ENCODE measurements around the gene TGFA. TPM values are rescaled to one million over a fixed set of nuclear protein-coding genes. Genes with fewer than 3 reads are reported as not detected.

Gene TGFA
- total RNA-seq, 2 experiments from 2014 or later, result not detected

DNA sequence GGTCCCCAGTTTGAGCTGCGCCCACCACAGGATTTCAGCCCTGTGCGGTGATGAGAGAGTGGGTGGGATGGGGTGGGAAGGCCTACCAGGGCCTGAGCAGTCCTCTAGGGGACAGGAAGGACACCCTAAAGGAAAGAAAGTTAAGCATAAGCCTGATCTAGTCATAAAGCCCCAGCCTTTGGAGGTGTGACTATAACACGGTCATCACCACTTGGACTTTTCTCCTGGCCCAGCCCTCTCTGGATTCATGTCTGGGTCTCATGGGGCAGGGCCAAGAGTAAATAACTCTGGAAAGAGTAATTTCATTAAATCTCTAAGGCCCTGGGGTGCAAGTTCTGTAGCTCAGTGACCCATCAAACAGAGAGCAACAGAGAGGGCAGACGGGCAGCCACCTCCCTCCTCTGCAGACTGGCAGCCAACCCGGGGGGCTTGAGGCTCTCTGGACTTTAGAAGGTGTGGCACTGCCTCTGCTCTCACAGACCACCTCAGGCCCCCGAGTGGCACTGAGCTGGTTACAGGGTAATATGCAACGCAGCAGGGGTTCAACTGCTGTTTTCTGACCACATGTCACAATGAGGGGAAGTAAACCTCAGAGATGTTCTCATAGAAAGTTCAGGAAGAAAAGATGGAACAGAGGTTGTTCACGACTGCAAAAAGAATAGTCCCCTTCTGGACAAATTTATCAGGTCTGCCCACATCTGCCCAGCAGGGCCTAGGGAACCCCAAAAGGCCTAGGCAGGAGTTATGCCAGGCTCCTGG is 41.5 kb downstream of the TGFA start:
- Mint-ChIP-seq H3K36me3 (no peaks in the 10 kb centered on the region), H3K27me3 (no peaks in the 10 kb centered on the region), H3K9me3 (ENCODE audit: low read depth) (no peaks in the 10 kb centered on the region), H3K4me1 (peaks cover 10% of the 10 kb centered on the region), H3K27ac (no peak overlapping the region), H3K4me3 (no peak overlapping the region)
- DNase-seq, result peak; percentile 5
- ATAC-seq, result no peak
- CTCF ChIA-PET, result no interaction called here

DNA sequence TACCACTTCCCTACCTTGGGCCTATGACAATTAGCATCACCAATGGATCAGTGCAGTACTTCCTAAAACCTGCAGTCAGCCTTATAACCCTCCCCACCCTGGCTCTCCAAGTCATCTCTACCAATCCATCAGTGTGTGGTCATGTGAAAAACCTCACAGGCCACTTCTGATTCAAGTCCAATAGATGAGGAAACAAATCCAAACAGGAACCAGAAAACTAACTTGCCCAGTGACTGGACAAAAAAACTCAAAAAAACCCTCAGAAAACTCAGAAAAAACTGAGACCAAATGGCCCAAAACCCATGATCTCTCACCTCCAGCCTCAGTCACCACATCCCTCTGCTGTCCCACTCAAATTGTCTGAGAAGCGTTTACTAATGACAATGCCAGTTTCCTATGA is 43.3 kb downstream of the TGFA start:
- no peaks in the 10 kb centered on the region for H3K36me3 Mint-ChIP-seq
- H3K4me3 Mint-ChIP-seq, result no peak overlapping the region
- H3K4me1 Mint-ChIP-seq, result no peaks in the 10 kb centered on the region
- H3K27me3 Mint-ChIP-seq, result no peaks in the 10 kb centered on the region
- H3K9me3 Mint-ChIP-seq (ENCODE audit: low read depth), result no peaks in the 10 kb centered on the region
- H3K27ac Mint-ChIP-seq, result no peak overlapping the region
- CTCF ChIA-PET, result no interaction called here
- no peak for ATAC-seq
- no peak for DNase-seq

DNA sequence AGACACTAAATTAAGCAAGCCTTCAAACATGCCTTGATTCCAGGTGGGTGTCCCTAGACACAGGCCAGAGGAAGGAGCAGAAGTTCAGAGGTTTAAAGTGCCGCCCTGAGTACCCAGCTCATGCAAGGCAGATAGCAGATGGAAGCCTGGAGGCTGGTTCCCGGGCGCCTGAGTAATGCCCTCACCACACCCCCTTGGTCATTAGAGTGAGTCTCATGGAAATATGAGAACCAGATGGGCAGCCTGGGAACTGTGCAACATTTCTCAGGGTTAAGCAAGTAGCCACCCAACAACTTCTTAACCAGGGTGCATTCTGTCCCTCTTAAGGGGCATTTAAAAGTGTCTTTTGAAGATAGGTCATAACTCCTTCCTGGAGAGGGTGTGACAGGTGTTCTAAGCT is 44.1 kb downstream of the TGFA start:
- Mint-ChIP-seq H3K27me3 (no peaks in the 10 kb centered on the region), H3K36me3 (no peaks in the 10 kb centered on the region), H3K4me3 (no peak overlapping the region), H3K27ac (no peak overlapping the region), H3K9me3 (ENCODE audit: low read depth) (no peaks in the 10 kb centered on the region), H3K4me1 (no peaks in the 10 kb centered on the region)
- CTCF ChIA-PET, result no interaction called here
- DNase-seq (no peak), ATAC-seq (no peak)

DNA sequence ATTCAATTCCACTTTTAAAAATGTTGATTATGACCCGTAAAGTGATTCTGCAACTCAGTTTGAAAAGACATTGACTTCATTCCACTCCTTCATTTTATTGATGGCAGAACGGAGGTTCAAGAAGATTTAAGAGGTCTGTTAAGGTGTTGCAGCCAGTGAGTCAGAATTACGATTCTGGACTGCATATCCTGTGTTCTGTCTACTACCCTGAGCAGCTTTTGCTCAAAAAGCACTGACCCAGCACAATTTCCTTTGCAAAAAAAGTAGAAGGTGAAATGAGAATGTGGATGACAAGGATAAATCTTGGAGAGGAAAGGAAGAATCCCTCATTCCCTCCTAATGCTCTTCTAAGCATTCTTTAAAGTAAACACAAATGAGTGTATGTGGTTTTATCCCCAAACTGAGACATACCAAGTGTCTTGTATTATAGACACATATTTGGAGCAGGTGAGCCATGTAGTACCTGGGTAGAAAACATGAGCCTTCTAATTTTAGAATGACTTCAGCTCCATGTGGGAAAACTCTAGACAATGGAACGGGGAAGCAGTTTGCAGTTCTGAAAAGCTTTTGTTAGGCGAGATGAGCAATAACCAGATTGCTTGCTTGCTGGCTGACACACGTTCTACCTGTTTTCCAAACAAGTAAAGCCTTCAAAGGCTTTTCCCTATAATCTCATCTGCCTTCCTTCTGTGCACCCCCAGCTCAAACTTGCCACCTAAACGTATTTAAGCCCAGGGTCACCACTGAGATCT is 44.7 kb downstream of the TGFA start:
- no peak for DNase-seq
- no peak overlapping the region for H3K4me3 Mint-ChIP-seq
- H3K27ac Mint-ChIP-seq, result no peak overlapping the region
- no peaks in the 10 kb centered on the region for H3K9me3 Mint-ChIP-seq (ENCODE audit: low read depth)
- CTCF ChIA-PET, result no interaction called here
- H3K27me3 Mint-ChIP-seq, result no peaks in the 10 kb centered on the region
- no peak for ATAC-seq
- H3K36me3 Mint-ChIP-seq, result no peaks in the 10 kb centered on the region
- no peaks in the 10 kb centered on the region for H3K4me1 Mint-ChIP-seq

DNA sequence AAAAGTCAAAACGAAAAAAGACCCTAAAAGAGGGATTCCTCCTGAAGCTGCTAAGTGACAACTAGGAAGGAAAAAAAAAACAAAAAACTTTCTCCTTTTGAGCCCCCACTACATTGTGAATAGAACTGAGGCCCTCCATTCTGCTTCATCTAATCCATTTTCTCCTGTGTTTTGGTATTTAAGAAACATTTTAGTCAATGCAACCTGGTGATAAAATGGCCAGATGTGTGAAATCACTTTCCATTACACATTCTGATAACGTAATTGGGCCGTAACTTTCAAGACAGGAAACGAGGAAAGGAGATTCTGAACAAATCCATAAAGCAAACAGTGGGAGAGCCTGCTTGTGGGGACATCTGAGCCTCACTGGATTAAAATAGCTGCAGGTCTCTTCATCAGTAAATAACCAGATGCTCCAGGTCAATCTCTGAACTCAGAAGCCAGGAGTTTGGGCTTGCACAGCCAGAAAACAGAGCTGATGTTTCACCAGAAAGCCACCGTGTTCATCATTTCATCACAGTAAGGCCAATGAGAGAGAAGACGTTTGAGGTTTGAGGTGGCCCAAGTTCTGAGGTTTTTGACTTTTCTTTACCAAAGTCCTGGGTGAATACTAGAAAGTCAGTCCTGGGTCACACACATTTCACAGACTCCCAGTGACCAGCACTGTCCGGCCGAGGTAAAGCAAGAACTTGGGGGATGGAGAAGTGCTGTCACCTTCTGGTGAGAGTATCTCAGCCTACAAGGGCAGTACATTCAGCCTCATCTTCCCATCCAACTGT is 47.8 kb downstream of the TGFA start:
- DNase-seq (no peak), ATAC-seq (no peak)
- peaks cover 12% of the 10 kb centered on the region for H3K27me3 Mint-ChIP-seq
- no peak overlapping the region for H3K27ac Mint-ChIP-seq
- CTCF ChIA-PET, result no interaction called here
- H3K36me3 Mint-ChIP-seq, result no peaks in the 10 kb centered on the region
- no peaks in the 10 kb centered on the region for H3K4me1 Mint-ChIP-seq
- no peak overlapping the region for H3K4me3 Mint-ChIP-seq
- no peaks in the 10 kb centered on the region for H3K9me3 Mint-ChIP-seq (ENCODE audit: low read depth)

DNA sequence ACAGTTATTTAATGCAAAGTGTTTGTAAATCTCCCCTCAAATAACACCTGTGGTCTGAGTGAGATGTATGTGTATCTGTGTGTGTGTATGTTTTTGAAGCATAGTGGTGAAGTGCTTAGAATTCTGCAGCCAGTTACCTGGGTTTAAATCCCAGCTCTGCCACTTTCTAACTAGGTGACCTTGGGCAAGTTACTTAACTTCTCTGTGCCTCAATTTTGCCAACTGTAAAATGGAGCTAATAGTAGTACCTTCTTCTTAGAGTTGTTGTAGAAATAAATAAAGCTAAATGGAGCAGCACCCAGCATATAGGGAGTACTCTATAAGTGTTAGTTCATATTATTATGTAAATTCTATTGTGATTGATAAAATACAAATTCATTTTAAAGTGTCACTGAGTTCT is 48.9 kb downstream of the TGFA start:
- no peak for ATAC-seq
- no peak for DNase-seq
- H3K4me3 Mint-ChIP-seq, result no peak overlapping the region
- H3K27me3 Mint-ChIP-seq, result peaks cover 15% of the 10 kb centered on the region
- no peaks in the 10 kb centered on the region for H3K9me3 Mint-ChIP-seq (ENCODE audit: low read depth)
- H3K4me1 Mint-ChIP-seq, result no peaks in the 10 kb centered on the region
- no peak overlapping the region for H3K27ac Mint-ChIP-seq
- no peaks in the 10 kb centered on the region for H3K36me3 Mint-ChIP-seq
- CTCF ChIA-PET, result no interaction called here

DNA sequence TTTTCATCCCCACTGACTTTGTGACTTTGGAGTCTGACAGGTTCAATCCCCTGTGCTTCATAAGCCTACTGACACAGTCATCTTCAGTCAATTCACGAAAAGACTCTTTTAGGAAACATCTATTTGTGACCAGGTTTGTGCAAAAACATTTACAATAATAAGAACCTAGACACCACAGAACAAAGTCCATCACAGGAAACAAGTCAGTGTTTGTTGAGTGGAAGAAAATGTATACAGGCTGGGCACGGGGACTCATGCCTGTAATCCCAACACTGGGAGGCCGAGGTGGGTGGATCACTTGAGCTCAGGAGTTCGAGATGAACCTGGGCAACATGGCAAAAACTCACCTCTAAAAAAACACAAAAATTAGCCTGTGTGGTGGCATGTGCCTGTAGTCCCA is 49.7 kb downstream of the TGFA start:
- CTCF ChIA-PET, result no interaction called here
- Mint-ChIP-seq H3K4me1 (no peaks in the 10 kb centered on the region), H3K27me3 (peaks cover 17% of the 10 kb centered on the region), H3K36me3 (no peaks in the 10 kb centered on the region), H3K27ac (no peak overlapping the region), H3K9me3 (ENCODE audit: low read depth) (no peaks in the 10 kb centered on the region), H3K4me3 (no peak overlapping the region)
- ATAC-seq (no peak), DNase-seq (no peak)

DNA sequence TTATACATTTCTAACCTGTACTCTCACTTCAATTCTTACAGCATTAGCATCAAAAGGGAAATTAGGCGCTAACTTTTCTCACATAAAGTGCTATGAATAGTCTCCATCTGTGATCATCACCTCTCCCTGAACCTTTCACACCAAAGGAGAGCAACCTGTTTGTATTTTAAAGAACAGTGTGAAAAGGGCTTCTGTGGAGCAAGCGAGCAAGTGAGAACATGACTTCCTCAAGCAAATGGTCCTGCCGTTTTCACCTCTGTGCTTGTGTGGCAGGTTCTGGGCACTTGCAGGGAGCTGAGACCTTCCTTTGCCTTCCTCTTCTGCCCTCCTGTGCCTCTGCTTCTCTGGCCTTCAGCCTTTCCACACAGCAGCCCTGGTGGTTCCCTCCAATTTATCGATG is 51.9 kb downstream of the TGFA start:
- ATAC-seq (no peak), DNase-seq (no peak)
- H3K9me3 Mint-ChIP-seq (ENCODE audit: low read depth), result no peaks in the 10 kb centered on the region
- H3K4me3 Mint-ChIP-seq, result no peak overlapping the region
- no peaks in the 10 kb centered on the region for H3K36me3 Mint-ChIP-seq
- H3K27me3 Mint-ChIP-seq, result peaks cover 31% of the 10 kb centered on the region
- CTCF ChIA-PET, result no interaction called here
- no peaks in the 10 kb centered on the region for H3K4me1 Mint-ChIP-seq
- no peak overlapping the region for H3K27ac Mint-ChIP-seq

DNA sequence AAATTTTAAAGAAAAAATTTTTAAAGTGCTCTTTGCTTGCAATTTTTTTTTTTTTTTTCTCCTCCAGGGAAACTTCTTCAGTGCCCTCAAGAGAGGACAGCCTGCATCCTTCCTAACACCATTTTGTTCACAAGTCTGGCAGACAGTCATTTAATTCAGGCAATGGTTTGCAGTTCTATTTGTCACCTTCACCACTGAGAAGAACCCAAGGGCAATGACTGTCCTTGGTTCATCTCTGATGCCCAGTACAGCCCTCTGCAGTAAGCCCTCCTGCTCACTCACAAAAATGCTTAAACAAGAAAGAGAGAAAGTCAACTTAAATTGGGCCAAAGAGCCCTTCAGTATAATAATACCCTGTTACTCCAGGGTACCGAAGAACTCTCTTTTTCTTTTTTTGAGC is 52.4 kb downstream of the TGFA start:
- CTCF ChIA-PET, result no interaction called here

DNA sequence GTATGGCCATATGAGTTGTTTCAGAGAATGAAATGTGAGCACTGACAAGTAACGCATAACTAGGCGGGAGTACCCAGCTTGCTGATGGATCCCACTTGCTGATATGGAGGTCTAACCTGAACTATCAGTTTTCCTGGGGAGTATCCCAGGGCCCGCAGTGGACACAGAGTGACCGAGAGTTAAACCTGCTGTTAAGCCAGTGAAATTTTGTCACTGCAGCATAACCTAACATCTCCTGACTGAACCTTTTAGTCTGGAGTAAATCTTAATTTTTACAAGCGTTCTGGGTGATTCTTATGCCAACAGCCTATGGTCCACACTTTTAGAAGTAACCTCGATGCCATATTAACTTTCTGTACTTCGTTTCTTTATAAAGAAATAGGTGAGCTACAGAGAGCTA is 54.4 kb downstream of the TGFA start:
- no peaks in the 10 kb centered on the region for H3K36me3 Mint-ChIP-seq
- no peaks in the 10 kb centered on the region for H3K9me3 Mint-ChIP-seq (ENCODE audit: low read depth)
- CTCF ChIA-PET, result no interaction called here
- no peak for DNase-seq
- no peak overlapping the region for H3K4me3 Mint-ChIP-seq
- H3K27ac Mint-ChIP-seq, result no peak overlapping the region
- ATAC-seq, result no peak
- peaks cover 46% of the 10 kb centered on the region for H3K27me3 Mint-ChIP-seq
- no peaks in the 10 kb centered on the region for H3K4me1 Mint-ChIP-seq

More for the DNA sequence above, 52.4 kb downstream of the TGFA start:
- H3K4me3 Mint-ChIP-seq, result no peak overlapping the region
- no peak for ATAC-seq
- H3K27me3 Mint-ChIP-seq, result peaks cover 35% of the 10 kb centered on the region
- no peaks in the 10 kb centered on the region for H3K36me3 Mint-ChIP-seq
- no peaks in the 10 kb centered on the region for H3K4me1 Mint-ChIP-seq
- H3K9me3 Mint-ChIP-seq (ENCODE audit: low read depth), result no peaks in the 10 kb centered on the region
- no peak for DNase-seq
- H3K27ac Mint-ChIP-seq, result no peak overlapping the region

DNA sequence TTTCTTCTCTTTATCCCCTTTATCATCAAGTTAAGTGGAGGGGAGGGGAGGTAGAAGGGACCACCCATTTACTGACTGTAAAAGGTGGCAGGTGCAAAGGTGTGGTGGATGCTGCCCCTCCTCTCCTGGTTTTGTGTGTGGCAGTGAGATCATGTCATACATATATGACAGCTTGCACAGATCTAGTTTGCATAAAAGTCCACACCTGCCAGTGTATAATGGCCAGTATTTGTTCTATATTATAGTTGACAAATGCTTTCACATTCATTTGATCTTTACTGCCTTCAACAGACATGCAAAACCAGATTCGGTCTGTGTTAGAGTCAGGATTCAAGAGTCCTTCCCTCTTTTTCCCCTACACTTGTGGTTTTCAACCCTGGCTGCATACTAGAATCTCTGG is 55.1 kb downstream of the TGFA start:
- peaks cover 49% of the 10 kb centered on the region for H3K27me3 Mint-ChIP-seq
- ATAC-seq (no peak), DNase-seq (no peak)
- H3K4me1 Mint-ChIP-seq, result no peaks in the 10 kb centered on the region
- no peak overlapping the region for H3K27ac Mint-ChIP-seq
- CTCF ChIA-PET, result no interaction called here
- no peak overlapping the region for H3K4me3 Mint-ChIP-seq
- no peaks in the 10 kb centered on the region for H3K9me3 Mint-ChIP-seq (ENCODE audit: low read depth)
- no peaks in the 10 kb centered on the region for H3K36me3 Mint-ChIP-seq

DNA sequence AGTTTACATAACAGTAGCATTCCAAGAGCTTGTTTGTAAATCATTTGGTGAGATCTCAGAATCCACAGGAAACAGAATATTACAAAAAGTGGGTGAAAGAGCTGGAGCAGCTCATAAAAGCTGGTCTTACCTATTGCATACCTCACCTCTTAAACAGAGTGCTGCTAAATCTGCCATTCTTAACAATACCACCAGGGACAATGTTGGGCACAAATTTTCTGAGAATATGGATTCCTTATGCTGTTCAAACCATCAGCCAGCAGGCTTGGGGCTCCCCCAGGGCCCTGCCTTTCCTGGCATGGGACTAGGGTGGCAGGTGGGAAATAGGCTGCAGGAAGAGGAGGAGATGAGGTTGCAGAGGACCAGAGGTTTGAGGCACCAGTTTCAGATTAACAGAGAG is 55.6 kb downstream of the TGFA start:
- ATAC-seq, result no peak
- H3K4me3 Mint-ChIP-seq, result no peak overlapping the region

DNA sequence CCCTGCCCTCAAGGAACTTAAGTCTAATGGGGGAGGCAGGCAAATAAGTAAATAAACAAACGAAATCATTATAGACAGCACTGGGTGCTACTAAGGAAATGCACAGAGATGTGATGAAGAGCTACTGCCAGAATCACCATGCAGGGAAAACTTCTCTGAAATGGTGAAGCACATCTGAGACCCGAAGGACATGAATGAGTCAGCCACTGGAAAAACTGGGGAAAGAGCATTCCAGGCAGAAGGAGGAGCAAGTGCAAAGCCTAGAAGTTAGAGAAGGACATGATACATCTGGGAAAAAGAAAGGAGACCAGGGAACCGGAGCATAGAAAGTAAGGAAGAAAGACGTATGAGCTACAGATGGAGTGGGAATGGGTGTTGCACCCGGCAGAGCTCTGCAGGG is 56.8 kb downstream of the TGFA start:
- ATAC-seq, result no peak
- Mint-ChIP-seq H3K4me3 (no peak overlapping the region), H3K27ac (no peak overlapping the region), H3K36me3 (no peaks in the 10 kb centered on the region), H3K4me1 (no peaks in the 10 kb centered on the region), H3K9me3 (ENCODE audit: low read depth) (no peaks in the 10 kb centered on the region), H3K27me3 (peaks cover 46% of the 10 kb centered on the region)
- no peak for DNase-seq
- CTCF ChIA-PET, result no interaction called here

More for the DNA sequence above, 55.6 kb downstream of the TGFA start:
- no peaks in the 10 kb centered on the region for H3K36me3 Mint-ChIP-seq
- H3K27me3 Mint-ChIP-seq, result peaks cover 49% of the 10 kb centered on the region
- CTCF ChIA-PET, result no interaction called here
- H3K9me3 Mint-ChIP-seq (ENCODE audit: low read depth), result no peaks in the 10 kb centered on the region
- no peaks in the 10 kb centered on the region for H3K4me1 Mint-ChIP-seq
- no peak for DNase-seq
- H3K27ac Mint-ChIP-seq, result no peak overlapping the region
